Activated CD4-positive, alpha-beta T cell treated with anti-CD3 and anti-CD28 coated beads, Interleukin-2, amount 10 ng/mL, durations not matched to agents 7 days and 5 days (primary cell): Measurements from ENCODE around the gene CCDC185. TPM values are rescaled to one million over a fixed set of nuclear protein-coding genes. Genes with fewer than 3 reads are reported as not detected.

ENCODE experiments used
- CTCF ChIA-PET: fragments of 350-600 bp; sonication (Branson Sonifier 250); formaldehyde crosslinking; loops from one replicate; lab custom pipeline; 2021; ENCODE audit warnings: antibody characterized with exemption; lab: Charles Lee
- POLR2A ChIA-PET: fragments of 350-600 bp; sonication (Branson Sonifier 250); formaldehyde crosslinking; loops from one replicate; lab custom pipeline; 2021; ENCODE audit warnings: antibody characterized with exemption; lab: Charles Lee
- DNase-seq: peaks from one replicate; pipeline ENCODE4 v3.0.0-alpha.2; 2020
- H3K27ac Mint-ChIP-seq: one replicate; pipeline ENCODE4 v1.8.0; 2021; ENCODE audit warnings: mild to moderate bottlenecking, moderate library complexity, mixed read lengths
- H3K27me3 Mint-ChIP-seq: one replicate; pipeline ENCODE4 v1.8.0; 2021; ENCODE audit warnings: mixed read lengths
- H3K36me3 Mint-ChIP-seq: one replicate; pipeline ENCODE4 v1.8.0; 2021; ENCODE audit warnings: low read depth, mixed read lengths
- H3K4me1 Mint-ChIP-seq: one replicate; pipeline ENCODE4 v1.8.0; 2021; ENCODE audit warnings: mixed read lengths
- H3K4me3 Mint-ChIP-seq: one replicate; pipeline ENCODE4 v1.8.0; 2021; ENCODE audit warnings: mild to moderate bottlenecking, moderate library complexity, mixed read lengths
- H3K9me3 Mint-ChIP-seq: one replicate; pipeline ENCODE4 v1.8.0; 2021; ENCODE audit warnings: mixed read lengths
- total RNA-seq, 2 experiments: library from RNA; stranded (reverse); gene quantifications; one replicate each; pipeline ENCODE4 v1.2.3, GENCODE V29; 2021

The CCDC185 gene
- total RNA-seq, 2 experiments from 2014 or later = not detected

- Mint-ChIP-seq H3K9me3 (peaks cover 24% of the 10 kb centered on the region), H3K27me3 (peaks cover 10% of the 10 kb centered on the region), H3K4me3 (no peak overlapping the region), H3K27ac (no peak overlapping the region), H3K36me3 (peaks cover 11% of the 10 kb centered on the region), H3K4me1 (peaks cover 27% of the 10 kb centered on the region)
- ChIA-PET POLR2A (no interaction called here), CTCF (interaction anchor here (0.6 kb wide), 1 partner anchor 278 kb away, joined by 3 read pairs; no protein-coding TSS in a partner anchor)
- DNase-seq = no peak
Observed at GRCh38 chr1:223402790-223403142, 9.6 kb downstream of the CCDC185 start.

GRCh38 chr1:223403184-223403815, 10.1 kb downstream of the CCDC185 start:
- CTCF ChIA-PET = interaction anchor here (0.6 kb wide), 1 partner anchor 278 kb away, joined by 3 read pairs; no protein-coding TSS in a partner anchor
- peaks cover 27% of the 10 kb centered on the region for H3K4me1 Mint-ChIP-seq
- DNase-seq = no peak
- no peak overlapping the region for H3K4me3 Mint-ChIP-seq
- H3K36me3 Mint-ChIP-seq = peaks cover 11% of the 10 kb centered on the region
- POLR2A ChIA-PET = no interaction called here
- H3K27me3 Mint-ChIP-seq = peaks cover 10% of the 10 kb centered on the region
- H3K9me3 Mint-ChIP-seq = peaks cover 24% of the 10 kb centered on the region
- H3K27ac Mint-ChIP-seq = no peak overlapping the region

GRCh38 chr1:223405507-223405906, 12.3 kb downstream of the CCDC185 start:
- H3K9me3 Mint-ChIP-seq = peaks cover 24% of the 10 kb centered on the region

GRCh38 chr1:223410036-223410435, 16.8 kb downstream of the CCDC185 start:
- ChIA-PET CTCF (no interaction called here), POLR2A (no interaction called here)
- Mint-ChIP-seq H3K27me3 (peaks cover 10% of the 10 kb centered on the region), H3K27ac (no peak overlapping the region), H3K4me1 (peaks cover 15% of the 10 kb centered on the region), H3K4me3 (no peak overlapping the region), H3K36me3 (peaks cover 7% of the 10 kb centered on the region), H3K9me3 (peaks cover 8% of the 10 kb centered on the region)
- DNase-seq = no peak

More at GRCh38 chr1:223405507-223405906, 12.3 kb downstream of the CCDC185 start:
- Mint-ChIP-seq H3K27me3 (peaks cover 10% of the 10 kb centered on the region), H3K4me1 (peaks cover 27% of the 10 kb centered on the region), H3K4me3 (no peak overlapping the region), H3K36me3 (peaks cover 11% of the 10 kb centered on the region), H3K27ac (no peak overlapping the region)
- ChIA-PET POLR2A (no interaction called here), CTCF (no interaction called here)
- DNase-seq = peak; percentile 19

- Mint-ChIP-seq H3K4me1 (peaks cover 4% of the 10 kb centered on the region), H3K4me3 (no peak overlapping the region), H3K36me3 (peaks cover 4% of the 10 kb centered on the region), H3K9me3 (peaks cover 4% of the 10 kb centered on the region), H3K27me3 (peaks cover 8% of the 10 kb centered on the region), H3K27ac (no peak overlapping the region)
- ChIA-PET POLR2A (no interaction called here), CTCF (no interaction called here)
- no peak for DNase-seq
Observed at GRCh38 chr1:223411309-223411708, 18.1 kb downstream of the CCDC185 start.

- Mint-ChIP-seq H3K27ac (no peak overlapping the region), H3K36me3 (peaks cover under 1% of the 10 kb centered on the region), H3K4me1 (no peaks in the 10 kb centered on the region), H3K27me3 (peaks cover 4% of the 10 kb centered on the region), H3K9me3 (peaks cover under 1% of the 10 kb centered on the region), H3K4me3 (no peak overlapping the region)
- DNase-seq = no peak
- ChIA-PET CTCF (no interaction called here), POLR2A (no interaction called here)
Observed at GRCh38 chr1:223411710-223412109, 18.5 kb downstream of the CCDC185 start.

GRCh38 chr1:223413216-223413615, 20.0 kb downstream of the CCDC185 start:
- ChIA-PET CTCF (no interaction called here), POLR2A (no interaction called here)
- Mint-ChIP-seq H3K27me3 (peaks cover 4% of the 10 kb centered on the region), H3K4me1 (no peaks in the 10 kb centered on the region), H3K4me3 (no peak overlapping the region), H3K9me3 (no peaks in the 10 kb centered on the region), H3K36me3 (no peaks in the 10 kb centered on the region), H3K27ac (no peak overlapping the region)
- no peak for DNase-seq

- CTCF ChIA-PET = no interaction called here
- H3K9me3 Mint-ChIP-seq = no peaks in the 10 kb centered on the region
- H3K36me3 Mint-ChIP-seq = no peaks in the 10 kb centered on the region
- H3K4me3 Mint-ChIP-seq = no peak overlapping the region
- no peak overlapping the region for H3K27ac Mint-ChIP-seq
- H3K4me1 Mint-ChIP-seq = no peaks in the 10 kb centered on the region
- peaks cover 4% of the 10 kb centered on the region for H3K27me3 Mint-ChIP-seq
- POLR2A ChIA-PET = no interaction called here
- DNase-seq = no peak
Observed at GRCh38 chr1:223417444-223417843, 24.2 kb downstream of the CCDC185 start.

- DNase-seq = no peak
- Mint-ChIP-seq H3K4me1 (no peaks in the 10 kb centered on the region), H3K27me3 (peaks cover 6% of the 10 kb centered on the region), H3K4me3 (no peak overlapping the region), H3K27ac (no peak overlapping the region), H3K36me3 (no peaks in the 10 kb centered on the region), H3K9me3 (no peaks in the 10 kb centered on the region)
- ChIA-PET CTCF (interaction anchor here (1.4 kb wide), 1 partner anchor 328 kb away, joined by 3 read pairs; no protein-coding TSS in a partner anchor), POLR2A (no interaction called here)
Observed at GRCh38 chr1:223417903-223418663, 24.9 kb downstream of the CCDC185 start.

GRCh38 chr1:223419115-223419514, 25.9 kb downstream of the CCDC185 start:
- Mint-ChIP-seq H3K36me3 (no peaks in the 10 kb centered on the region), H3K27me3 (peaks cover 7% of the 10 kb centered on the region), H3K9me3 (no peaks in the 10 kb centered on the region), H3K27ac (no peak overlapping the region), H3K4me1 (no peaks in the 10 kb centered on the region), H3K4me3 (no peak overlapping the region)
- no peak for DNase-seq
- ChIA-PET CTCF (interaction anchor here (1.4 kb wide), 1 partner anchor 329 kb away, joined by 3 read pairs; no protein-coding TSS in a partner anchor), POLR2A (no interaction called here)

GRCh38 chr1:223419561-223419960, 26.3 kb downstream of the CCDC185 start:
- POLR2A ChIA-PET = no interaction called here
- H3K9me3 Mint-ChIP-seq = no peaks in the 10 kb centered on the region
- H3K4me3 Mint-ChIP-seq = no peak overlapping the region
- CTCF ChIA-PET = no interaction called here
- peaks cover 7% of the 10 kb centered on the region for H3K27me3 Mint-ChIP-seq
- no peaks in the 10 kb centered on the region for H3K4me1 Mint-ChIP-seq
- DNase-seq = no peak
- no peaks in the 10 kb centered on the region for H3K36me3 Mint-ChIP-seq
- no peak overlapping the region for H3K27ac Mint-ChIP-seq

- Mint-ChIP-seq H3K36me3 (no peaks in the 10 kb centered on the region), H3K27me3 (peaks cover 10% of the 10 kb centered on the region), H3K4me3 (no peak overlapping the region), H3K27ac (no peak overlapping the region), H3K9me3 (no peaks in the 10 kb centered on the region), H3K4me1 (no peaks in the 10 kb centered on the region)
- ChIA-PET CTCF (no interaction called here), POLR2A (no interaction called here)
- no peak for DNase-seq
Observed at GRCh38 chr1:223421025-223421424, 27.8 kb downstream of the CCDC185 start.

GRCh38 chr1:223421676-223422075, 28.5 kb downstream of the CCDC185 start:
- Mint-ChIP-seq H3K9me3 (no peaks in the 10 kb centered on the region), H3K4me3 (no peak overlapping the region), H3K27me3 (peaks cover 10% of the 10 kb centered on the region), H3K27ac (no peak overlapping the region), H3K36me3 (no peaks in the 10 kb centered on the region), H3K4me1 (no peaks in the 10 kb centered on the region)
- no peak for DNase-seq
- POLR2A ChIA-PET = no interaction called here
- CTCF ChIA-PET = no interaction called here
